Ovary (tissue), 3 donors: ENCODE data around the gene LRMDA.

ENCODE experiments used
- EP300 ChIP-seq: sonication (generic); formaldehyde crosslinking; IDR thresholded peaks from one replicate; pipeline ENCODE4 v1.6.1; 2017; ENCODE audit warnings: antibody characterized with exemption
- POLR2A ChIP-seq: fragments of 450-650 bp; IDR thresholded peaks from one replicate; pipeline ENCODE4 v1.6.1; 2017; ENCODE audit warnings: antibody characterized with exemption, mild to moderate bottlenecking, moderate library complexity
- TF ChIP-seq, protein P1 (sequence below), 3 donors: fragments of 450-650 bp in 2 of 3; fragments of 200-600 bp in 1 of 3; IDR thresholded peaks; one replicate each; pipeline versions ENCODE4 v1.5.1 to v1.8.0; 2016 to 2022; ENCODE audit warnings: antibody characterized with exemption in 3 of 3, mild to moderate bottlenecking in 1 of 3
- donor health status: DM: no; HTN: no; CAD: no.

- TF ChIP-seq, protein P1, sequence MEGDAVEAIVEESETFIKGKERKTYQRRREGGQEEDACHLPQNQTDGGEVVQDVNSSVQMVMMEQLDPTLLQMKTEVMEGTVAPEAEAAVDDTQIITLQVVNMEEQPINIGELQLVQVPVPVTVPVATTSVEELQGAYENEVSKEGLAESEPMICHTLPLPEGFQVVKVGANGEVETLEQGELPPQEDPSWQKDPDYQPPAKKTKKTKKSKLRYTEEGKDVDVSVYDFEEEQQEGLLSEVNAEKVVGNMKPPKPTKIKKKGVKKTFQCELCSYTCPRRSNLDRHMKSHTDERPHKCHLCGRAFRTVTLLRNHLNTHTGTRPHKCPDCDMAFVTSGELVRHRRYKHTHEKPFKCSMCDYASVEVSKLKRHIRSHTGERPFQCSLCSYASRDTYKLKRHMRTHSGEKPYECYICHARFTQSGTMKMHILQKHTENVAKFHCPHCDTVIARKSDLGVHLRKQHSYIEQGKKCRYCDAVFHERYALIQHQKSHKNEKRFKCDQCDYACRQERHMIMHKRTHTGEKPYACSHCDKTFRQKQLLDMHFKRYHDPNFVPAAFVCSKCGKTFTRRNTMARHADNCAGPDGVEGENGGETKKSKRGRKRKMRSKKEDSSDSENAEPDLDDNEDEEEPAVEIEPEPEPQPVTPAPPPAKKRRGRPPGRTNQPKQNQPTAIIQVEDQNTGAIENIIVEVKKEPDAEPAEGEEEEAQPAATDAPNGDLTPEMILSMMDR (IDR thresholded peaks at IDR 0.05), result no peak
- no peak for TF ChIP-seq POLR2A
- no peak for TF ChIP-seq EP300
These were observed 969.6 kb downstream of the LRMDA start for GRCh38 chr10:76401006-76401405.
